ENCODE measurements around the gene SOWAHA. TPM values are rescaled to one million over a fixed set of nuclear protein-coding genes. Genes with fewer than 3 reads are reported as not detected.

Gene SOWAHA
- total RNA-seq, 1 experiment from 2014 or later, result 0.78 TPM

DNA sequence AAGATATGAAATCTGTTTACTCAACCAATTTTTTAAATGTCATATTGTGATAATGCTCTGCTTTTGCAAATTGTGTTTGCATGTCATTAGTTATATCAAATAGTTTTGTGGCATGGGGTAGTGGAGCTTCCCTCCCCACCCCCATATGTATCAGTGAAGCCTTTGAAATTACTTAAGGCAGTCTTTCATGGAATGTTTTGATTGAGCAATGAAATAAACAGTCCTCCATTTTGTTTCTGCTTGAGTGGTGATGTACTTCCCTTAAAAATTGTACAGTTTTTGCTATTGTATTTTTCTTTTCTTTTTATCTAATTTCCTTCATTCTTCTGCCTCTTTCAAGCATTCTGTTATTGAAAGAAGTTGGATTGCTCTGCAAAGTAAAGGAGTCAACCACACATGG lies 3.5 kb downstream of the SOWAHA start:
- no peak overlapping the region for H3K27ac Mint-ChIP-seq (ENCODE audit: unreplicated experiment)
- peaks cover 16% of the 10 kb centered on the region for H3K36me3 Mint-ChIP-seq (ENCODE audit: insufficient read depth, unreplicated experiment)
- BruUV-seq (replicated peaks), result no TSS peak
- CTCF ChIA-PET, result no interaction called here
- DNase-seq, result no peak
- H3K4me3 Mint-ChIP-seq (ENCODE audit: low read depth, unreplicated experiment), result no peak overlapping the region
- TF ChIP-seq, protein P1, sequence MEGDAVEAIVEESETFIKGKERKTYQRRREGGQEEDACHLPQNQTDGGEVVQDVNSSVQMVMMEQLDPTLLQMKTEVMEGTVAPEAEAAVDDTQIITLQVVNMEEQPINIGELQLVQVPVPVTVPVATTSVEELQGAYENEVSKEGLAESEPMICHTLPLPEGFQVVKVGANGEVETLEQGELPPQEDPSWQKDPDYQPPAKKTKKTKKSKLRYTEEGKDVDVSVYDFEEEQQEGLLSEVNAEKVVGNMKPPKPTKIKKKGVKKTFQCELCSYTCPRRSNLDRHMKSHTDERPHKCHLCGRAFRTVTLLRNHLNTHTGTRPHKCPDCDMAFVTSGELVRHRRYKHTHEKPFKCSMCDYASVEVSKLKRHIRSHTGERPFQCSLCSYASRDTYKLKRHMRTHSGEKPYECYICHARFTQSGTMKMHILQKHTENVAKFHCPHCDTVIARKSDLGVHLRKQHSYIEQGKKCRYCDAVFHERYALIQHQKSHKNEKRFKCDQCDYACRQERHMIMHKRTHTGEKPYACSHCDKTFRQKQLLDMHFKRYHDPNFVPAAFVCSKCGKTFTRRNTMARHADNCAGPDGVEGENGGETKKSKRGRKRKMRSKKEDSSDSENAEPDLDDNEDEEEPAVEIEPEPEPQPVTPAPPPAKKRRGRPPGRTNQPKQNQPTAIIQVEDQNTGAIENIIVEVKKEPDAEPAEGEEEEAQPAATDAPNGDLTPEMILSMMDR (IDR thresholded peaks at IDR 0.05; ENCODE audit: unreplicated experiment), result no peak
- H3K9me3 Mint-ChIP-seq (ENCODE audit: low read depth, unreplicated experiment), result no peaks in the 10 kb centered on the region
- H3K4me1 Mint-ChIP-seq (ENCODE audit: low read depth, unreplicated experiment), result peaks cover 20% of the 10 kb centered on the region
- no peaks in the 10 kb centered on the region for H3K27me3 Mint-ChIP-seq (ENCODE audit: unreplicated experiment)
- intact Hi-C loops (cut with micrococcal nuclease; ENCODE audit: unreplicated experiment), result no loop called here

DNA sequence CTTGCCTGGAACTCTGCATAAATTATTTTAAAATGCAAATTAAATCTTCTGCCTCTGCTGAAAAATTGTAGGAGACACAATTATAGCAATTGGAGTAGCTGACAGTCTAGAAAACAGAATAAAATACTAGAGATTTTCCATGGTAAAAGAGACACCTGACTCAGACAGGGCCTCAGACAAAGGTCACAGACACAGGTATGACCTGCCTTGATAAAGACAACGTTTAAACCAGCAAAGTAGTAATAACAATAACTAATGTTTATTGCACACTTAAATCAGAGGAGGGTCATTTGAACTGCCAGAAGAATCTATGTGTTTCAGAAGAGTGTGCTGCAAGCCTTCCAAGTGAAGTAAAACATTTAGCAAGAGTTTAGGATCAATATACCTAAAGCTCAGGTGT lies 3.9 kb downstream of the SOWAHA start:
- intact Hi-C loops (cut with micrococcal nuclease; ENCODE audit: unreplicated experiment), result no loop called here

DNA sequence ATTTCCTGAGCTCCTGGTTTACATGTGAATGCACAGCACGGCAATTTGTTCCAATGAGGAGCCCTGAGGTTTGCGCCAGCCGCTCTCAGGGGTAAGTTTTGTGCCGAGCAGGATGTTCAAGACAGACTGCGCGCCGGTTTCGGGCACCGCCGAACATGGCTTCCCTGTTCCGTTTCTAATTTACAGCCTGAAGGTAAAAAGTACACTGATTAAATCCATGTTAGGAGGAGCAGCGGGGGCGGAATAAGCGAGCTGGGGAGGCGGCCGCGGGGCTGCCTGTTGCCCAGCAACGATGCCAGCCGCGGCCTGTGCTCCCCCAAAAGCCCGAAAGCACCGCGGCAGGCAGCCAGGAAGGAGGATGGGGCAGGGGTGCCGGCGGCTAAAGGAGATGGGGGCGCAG lies 6.4 kb downstream of the SOWAHA start:
- no peaks in the 10 kb centered on the region for H3K9me3 Mint-ChIP-seq (ENCODE audit: low read depth, unreplicated experiment)

More for the DNA sequence above, 3.9 kb downstream of the SOWAHA start:
- Mint-ChIP-seq H3K27ac (ENCODE audit: unreplicated experiment) (no peak overlapping the region), H3K36me3 (ENCODE audit: insufficient read depth, unreplicated experiment) (peaks cover 16% of the 10 kb centered on the region), H3K4me1 (ENCODE audit: low read depth, unreplicated experiment) (peaks cover 20% of the 10 kb centered on the region), H3K4me3 (ENCODE audit: low read depth, unreplicated experiment) (no peak overlapping the region), H3K27me3 (ENCODE audit: unreplicated experiment) (no peaks in the 10 kb centered on the region), H3K9me3 (ENCODE audit: low read depth, unreplicated experiment) (no peaks in the 10 kb centered on the region)
- no peak for DNase-seq
- no TSS peak for BruUV-seq (replicated peaks)
- TF ChIP-seq, protein P1 (IDR thresholded peaks at IDR 0.05; ENCODE audit: unreplicated experiment), result no peak
- CTCF ChIA-PET, result interaction anchor here (4.5 kb wide), 1 partner anchor 63 kb away, joined by 52 read pairs; no protein-coding TSS in a partner anchor

DNA sequence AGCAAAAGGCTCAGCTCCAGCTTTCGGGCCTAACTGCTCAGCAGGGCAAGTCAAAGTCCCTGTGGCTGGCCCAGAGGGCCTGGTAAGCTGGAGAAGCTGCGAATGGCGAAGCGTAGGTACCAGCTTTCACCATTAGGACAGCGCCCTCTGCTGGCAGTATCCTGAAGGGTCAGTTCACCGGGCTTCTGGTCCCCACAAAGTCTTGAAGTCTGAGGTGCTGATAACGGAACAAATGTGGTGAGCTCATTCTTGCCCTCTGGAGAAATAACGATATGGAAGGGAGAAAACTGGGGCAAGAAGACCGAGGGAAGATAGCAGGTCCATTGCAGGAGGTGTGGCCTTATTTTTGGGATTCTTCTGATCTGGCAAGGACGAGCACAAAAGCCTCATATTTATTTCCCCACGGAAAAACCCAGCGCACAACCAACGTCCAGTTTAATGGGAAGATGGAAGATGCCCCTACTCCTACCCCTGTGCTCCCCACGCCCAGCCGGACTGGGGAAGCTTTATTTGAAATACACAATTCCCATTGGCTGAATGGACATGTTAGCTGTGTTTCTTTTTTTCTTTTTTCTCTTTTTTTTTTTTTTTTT lies 7.2 kb downstream of the SOWAHA start:
- BruUV-seq (replicated peaks), result no TSS peak
- CTCF ChIA-PET, result interaction anchor here (0.7 to 4.9 kb wide), 17 partner anchors 9 to 434 kb away, joined by 3 to 91 read pairs (median 4); partner anchors contain the start of genes CCNI2, IRF1, KIF3A and SEPTIN8
- H3K9me3 Mint-ChIP-seq (ENCODE audit: low read depth, unreplicated experiment), result no peaks in the 10 kb centered on the region
- intact Hi-C loops (cut with micrococcal nuclease; ENCODE audit: unreplicated experiment), result loop anchor here (1.0 to 10.0 kb wide), 4 partner anchors 65 to 435 kb away; no protein-coding TSS in a partner anchor
- H3K27me3 Mint-ChIP-seq (ENCODE audit: unreplicated experiment), result no peaks in the 10 kb centered on the region
- peaks cover 9% of the 10 kb centered on the region for H3K4me1 Mint-ChIP-seq (ENCODE audit: low read depth, unreplicated experiment)
- H3K36me3 Mint-ChIP-seq (ENCODE audit: insufficient read depth, unreplicated experiment), result peaks cover 9% of the 10 kb centered on the region
- H3K27ac Mint-ChIP-seq (ENCODE audit: unreplicated experiment), result no peak overlapping the region
- TF ChIP-seq, protein P1 (IDR thresholded peaks at IDR 0.05; ENCODE audit: unreplicated experiment), result peak; percentile 91
- H3K4me3 Mint-ChIP-seq (ENCODE audit: low read depth, unreplicated experiment), result no peak overlapping the region
- peak; percentile 94 for DNase-seq

More for the DNA sequence above, 6.4 kb downstream of the SOWAHA start:
- Mint-ChIP-seq H3K36me3 (ENCODE audit: insufficient read depth, unreplicated experiment) (peaks cover 13% of the 10 kb centered on the region), H3K27me3 (ENCODE audit: unreplicated experiment) (no peaks in the 10 kb centered on the region), H3K4me3 (ENCODE audit: low read depth, unreplicated experiment) (no peak overlapping the region), H3K27ac (ENCODE audit: unreplicated experiment) (no peak overlapping the region), H3K4me1 (ENCODE audit: low read depth, unreplicated experiment) (peaks cover 9% of the 10 kb centered on the region)
- TF ChIP-seq, protein P1 (IDR thresholded peaks at IDR 0.05; ENCODE audit: unreplicated experiment), result no peak
- intact Hi-C loops (cut with micrococcal nuclease; ENCODE audit: unreplicated experiment), result no loop called here
- no peak for DNase-seq
- no TSS peak for BruUV-seq (replicated peaks)
- CTCF ChIA-PET, result interaction anchor here (0.7 to 4.9 kb wide), 14 partner anchors 8 to 329 kb away, joined by 3 to 91 read pairs (median 6); partner anchors contain the start of genes CCNI2, IRF1, KIF3A and SEPTIN8

Data from Calu3 (cell line).